Epithelial cell of esophagus (primary cell): Measurements from ENCODE around the gene IGSF9.

ENCODE experiments used
- DNase-seq: peaks from one replicate; pipeline ENCODE4 v3.0.0; 2010; ENCODE audit warnings: low read depth
- H3K4me3 ChIP-seq: 2 replicates; pipeline ENCODE4 v1.5.1; 2011; ENCODE audit warnings: mild to moderate bottlenecking, low read length, control low read depth
- CTCF ChIP-seq: IDR thresholded peaks from 2 replicates; pipeline ENCODE4 v1.5.1; 2011; ENCODE audit warnings: low read depth, mild to moderate bottlenecking, low read length, control low read depth, inconsistent platforms; ENCODE audit not compliant: insufficient read depth; ENCODE audit errors: missing control alignments

Gene IGSF9

GRCh38 chr1:159889202-159889601, 56.2 kb downstream of the IGSF9 start:
- H3K4me3 ChIP-seq: no peak overlapping the region
- no peak for DNase-seq
- TF ChIP-seq CTCF: no peak

- TF ChIP-seq CTCF: no peak
- no peak overlapping the region for H3K4me3 ChIP-seq
- DNase-seq: no peak
Measured at GRCh38 chr1:159884296-159884695, 61.1 kb downstream of the IGSF9 start.

- no peak overlapping the region for H3K4me3 ChIP-seq
- no peak for DNase-seq
- TF ChIP-seq CTCF: no peak
Measured at GRCh38 chr1:159883134-159883533, 62.3 kb downstream of the IGSF9 start.

GRCh38 chr1:159882527-159882862, 62.9 kb downstream of the IGSF9 start:
- peak; percentile 77 for DNase-seq
- H3K4me3 ChIP-seq: no peak overlapping the region
- no peak for TF ChIP-seq CTCF

GRCh38 chr1:159881622-159882526, 63.5 kb downstream of the IGSF9 start:
- peak; percentile 100 for DNase-seq
- TF ChIP-seq CTCF: no peak
- no peak overlapping the region for H3K4me3 ChIP-seq

GRCh38 chr1:159880430-159880829, 65.0 kb downstream of the IGSF9 start:
- TF ChIP-seq CTCF: no peak
- no peak overlapping the region for H3K4me3 ChIP-seq
- no peak for DNase-seq

GRCh38 chr1:159879977-159880376, 65.4 kb downstream of the IGSF9 start:
- no peak overlapping the region for H3K4me3 ChIP-seq
- no peak for TF ChIP-seq CTCF
- peak; percentile 86 for DNase-seq
